ENCODE measurements around the gene GPC3.

DNA sequence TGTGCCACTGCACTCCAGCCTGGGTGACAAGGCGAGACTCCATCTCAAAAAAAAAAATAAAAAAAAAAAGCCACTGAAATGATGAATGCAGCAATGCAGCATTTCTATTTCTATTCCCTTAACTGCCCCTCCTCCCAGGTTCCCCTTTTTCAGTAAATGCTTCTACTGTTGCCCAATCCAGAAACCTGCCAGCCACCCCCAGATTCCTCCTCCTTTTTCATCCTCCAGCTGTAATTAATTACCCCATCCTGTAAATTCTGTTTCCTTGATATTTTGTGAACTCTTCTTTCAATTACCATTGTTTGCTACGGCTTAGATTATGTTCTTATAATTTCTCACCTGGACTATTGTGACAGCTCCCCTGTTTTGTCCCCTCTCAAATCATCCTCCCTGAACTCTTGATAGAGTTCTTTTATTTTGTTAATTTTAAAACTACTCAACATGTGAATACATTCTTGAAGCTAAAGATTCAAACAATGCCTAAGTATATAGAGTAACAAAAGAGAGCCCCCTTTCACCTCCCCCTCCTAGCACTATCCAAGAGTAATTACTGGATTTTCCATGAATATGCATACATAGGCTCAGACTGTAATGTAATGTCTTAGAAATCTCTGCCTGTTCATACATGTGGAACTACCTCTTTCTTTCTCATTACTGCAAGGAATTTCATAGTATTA lies 429.5 kb downstream of the GPC3 start:
- TF ChIP-seq, protein P1, sequence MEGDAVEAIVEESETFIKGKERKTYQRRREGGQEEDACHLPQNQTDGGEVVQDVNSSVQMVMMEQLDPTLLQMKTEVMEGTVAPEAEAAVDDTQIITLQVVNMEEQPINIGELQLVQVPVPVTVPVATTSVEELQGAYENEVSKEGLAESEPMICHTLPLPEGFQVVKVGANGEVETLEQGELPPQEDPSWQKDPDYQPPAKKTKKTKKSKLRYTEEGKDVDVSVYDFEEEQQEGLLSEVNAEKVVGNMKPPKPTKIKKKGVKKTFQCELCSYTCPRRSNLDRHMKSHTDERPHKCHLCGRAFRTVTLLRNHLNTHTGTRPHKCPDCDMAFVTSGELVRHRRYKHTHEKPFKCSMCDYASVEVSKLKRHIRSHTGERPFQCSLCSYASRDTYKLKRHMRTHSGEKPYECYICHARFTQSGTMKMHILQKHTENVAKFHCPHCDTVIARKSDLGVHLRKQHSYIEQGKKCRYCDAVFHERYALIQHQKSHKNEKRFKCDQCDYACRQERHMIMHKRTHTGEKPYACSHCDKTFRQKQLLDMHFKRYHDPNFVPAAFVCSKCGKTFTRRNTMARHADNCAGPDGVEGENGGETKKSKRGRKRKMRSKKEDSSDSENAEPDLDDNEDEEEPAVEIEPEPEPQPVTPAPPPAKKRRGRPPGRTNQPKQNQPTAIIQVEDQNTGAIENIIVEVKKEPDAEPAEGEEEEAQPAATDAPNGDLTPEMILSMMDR (IDR thresholded peaks at IDR 0.05) = no peak
- TF ChIP-seq POLR2A (IDR thresholded peaks at IDR 0.05) = no peak
